GM21528 (cell line): ENCODE measurements around the gene USP24.
"Not testable (repeated sequence)": the region's sequence is repeated elsewhere in the genome, so short reads cannot be mapped to it uniquely, and the experiment has no call there.

Source experiments
- ATAC-seq: cut with Tn5 transposase; IDR thresholded peaks from one replicate; pipeline ENCODE4 v1.9.1; 2021; ENCODE audit warnings: mild to moderate bottlenecking, moderate library complexity; ENCODE audit not compliant: unreplicated experiment, low FRiP score

The USP24 gene

GRCh38 chr1:55043011-55043410, 172.2 kb downstream of the USP24 start:
- no peak for ATAC-seq

GRCh38 chr1:55041613-55042012, 173.6 kb downstream of the USP24 start:
- no peak for ATAC-seq

- ATAC-seq = no peak
Measured at GRCh38 chr1:55040933-55041494, 174.2 kb downstream of the USP24 start.

GRCh38 chr1:55040083-55040932, 174.9 kb downstream of the USP24 start:
- ATAC-seq = no peak

- ATAC-seq = no peak
Measured at GRCh38 chr1:55039342-55040082, 175.7 kb downstream of the USP24 start, which contains the start of gene PCSK9. TSS of gene PCSK9 (plus strand) at chr1:55039548. CDS start at chr1:55039838, 290 bp downstream.

- ATAC-seq = no peak
Measured at GRCh38 chr1:55038974-55039341, 176.2 kb downstream of the USP24 start.

- no peak for ATAC-seq
Measured at GRCh38 chr1:55038552-55038838, 176.7 kb downstream of the USP24 start.

GRCh38 chr1:55037733-55038551, 177.2 kb downstream of the USP24 start:
- no peak for ATAC-seq

- ATAC-seq = no peak
Measured at GRCh38 chr1:55035904-55036303, 179.3 kb downstream of the USP24 start.

GRCh38 chr1:55034476-55035133, 180.6 kb downstream of the USP24 start:
- ATAC-seq = no peak

GRCh38 chr1:55033265-55033614, 181.9 kb downstream of the USP24 start:
- ATAC-seq = no peak

GRCh38 chr1:55031098-55031497, 184.1 kb downstream of the USP24 start:
- ATAC-seq = not testable (repeated sequence)

GRCh38 chr1:55026682-55027081, 188.5 kb downstream of the USP24 start:
- not testable (repeated sequence) for ATAC-seq

GRCh38 chr1:55024163-55024562, 191.0 kb downstream of the USP24 start:
- ATAC-seq = not testable (repeated sequence)

- ATAC-seq = no peak
Measured at GRCh38 chr1:55021942-55022546, 193.1 kb downstream of the USP24 start.

GRCh38 chr1:55018395-55018794, 196.8 kb downstream of the USP24 start:
- ATAC-seq = no peak
